HG03175 (cell line): ENCODE measurements around the gene MGAT5B.
"Not testable (repeated sequence)": the region's sequence is repeated elsewhere in the genome, so short reads cannot be mapped to it uniquely, and the experiment has no call there.

Experiments
- ATAC-seq: cut with Tn5 transposase; IDR thresholded peaks from one replicate; pipeline ENCODE4 v1.9.1; 2021; ENCODE audit warnings: mild to moderate bottlenecking, moderate library complexity; ENCODE audit not compliant: unreplicated experiment

MGAT5B gene

DNA sequence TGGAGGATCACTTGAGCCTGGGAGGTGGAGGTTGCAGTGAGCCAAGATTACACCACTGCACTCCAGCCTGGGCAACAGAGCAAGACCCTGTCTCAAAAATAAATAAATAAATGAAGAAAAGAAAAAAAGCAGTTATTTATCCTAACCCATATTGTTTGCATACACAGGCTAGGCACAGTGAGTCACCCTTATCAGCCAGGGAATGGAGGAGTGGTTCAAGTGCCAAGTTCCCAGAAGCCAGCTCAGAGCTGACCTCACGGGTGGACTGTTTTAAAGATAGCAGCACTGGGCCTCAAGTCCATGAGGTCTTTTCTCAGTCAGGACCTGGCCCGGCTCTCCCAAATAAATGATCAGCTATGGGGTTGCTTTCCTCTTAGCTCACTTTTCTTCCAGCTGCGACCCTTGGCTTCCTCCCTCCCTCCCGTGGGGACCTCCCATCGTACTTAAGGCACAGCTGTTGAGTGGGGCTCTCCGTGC, 22.6 kb upstream of the MGAT5B start:
- ATAC-seq, result no peak

DNA sequence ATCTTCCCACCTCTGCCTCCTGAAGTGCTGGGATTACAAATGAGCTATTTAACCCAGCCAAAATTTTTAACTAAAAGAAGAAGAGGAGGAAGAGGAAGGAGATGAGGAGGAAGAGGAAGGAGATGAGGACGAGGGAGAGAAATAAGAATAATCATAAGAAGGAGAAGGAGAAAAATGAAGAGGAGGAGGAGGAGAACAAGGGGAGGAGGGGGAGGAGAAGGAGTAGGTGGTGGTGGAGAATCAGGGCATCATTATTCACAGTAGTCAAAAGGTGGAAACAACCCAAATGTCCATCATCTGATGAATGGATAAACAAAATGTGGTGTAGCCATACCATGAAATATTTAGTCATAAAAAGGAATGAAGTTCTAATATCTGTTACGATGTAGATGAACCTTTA, 21.2 kb upstream of the MGAT5B start:
- no peak for ATAC-seq

DNA sequence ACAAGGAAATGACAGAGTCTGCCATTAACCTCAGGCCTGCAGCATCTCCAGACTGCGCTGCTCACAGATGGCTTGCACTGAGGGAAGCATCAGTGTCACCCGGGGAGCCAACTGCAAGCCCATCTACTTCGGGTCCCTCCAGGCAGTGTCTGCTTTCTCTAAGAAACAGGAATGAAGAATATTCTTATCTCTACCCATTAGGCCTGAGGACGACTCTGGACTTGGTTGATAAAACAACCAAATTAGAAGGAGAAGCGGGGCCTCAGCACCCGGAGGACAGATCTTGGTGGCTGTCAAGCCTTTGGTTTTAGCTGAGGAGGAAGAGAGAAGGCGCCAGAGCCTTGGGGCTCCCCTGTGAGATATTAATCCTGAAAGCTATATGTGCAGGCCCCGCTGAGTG, 19.5 kb upstream of the MGAT5B start:
- ATAC-seq, result no peak

DNA sequence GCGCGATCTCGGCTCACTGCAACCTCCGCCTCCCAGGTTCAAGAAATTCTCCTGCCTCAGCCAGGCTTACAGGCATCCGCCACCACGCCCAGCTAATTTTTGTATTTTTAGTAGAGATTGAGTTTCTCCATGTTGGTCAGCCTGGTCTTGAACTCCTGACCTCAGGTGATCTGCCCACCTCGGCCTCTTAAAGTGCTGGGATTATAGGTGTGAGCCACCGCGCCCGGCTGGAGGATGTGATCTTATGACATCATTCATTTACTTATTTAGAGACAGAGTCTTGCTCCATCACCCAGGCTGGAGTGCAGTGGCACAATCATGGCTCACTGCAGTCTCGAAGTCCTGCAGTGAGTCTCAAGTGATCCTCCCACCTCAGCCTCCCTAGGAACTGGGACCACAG, 19.0 kb upstream of the MGAT5B start:
- not testable (repeated sequence) for ATAC-seq

DNA sequence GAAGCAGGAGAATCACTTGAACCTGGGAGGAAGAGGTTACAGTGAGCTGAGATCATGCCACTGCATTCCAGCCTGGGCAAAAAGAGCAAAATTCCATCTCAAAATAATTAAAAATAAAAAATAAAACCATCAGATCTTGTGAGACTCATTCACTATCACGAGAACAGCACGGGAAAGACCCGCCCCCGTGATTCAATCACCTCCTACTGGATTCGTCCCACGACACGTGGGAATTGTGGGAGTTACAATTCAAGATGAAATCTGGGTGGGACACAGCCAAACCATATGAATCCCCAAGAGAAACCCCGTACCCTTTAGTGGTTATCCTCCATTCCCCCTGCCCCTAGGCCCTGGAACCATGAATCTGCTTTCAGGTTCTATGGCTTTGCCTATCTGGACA, 15.4 kb upstream of the MGAT5B start:
- ATAC-seq, result no peak

DNA sequence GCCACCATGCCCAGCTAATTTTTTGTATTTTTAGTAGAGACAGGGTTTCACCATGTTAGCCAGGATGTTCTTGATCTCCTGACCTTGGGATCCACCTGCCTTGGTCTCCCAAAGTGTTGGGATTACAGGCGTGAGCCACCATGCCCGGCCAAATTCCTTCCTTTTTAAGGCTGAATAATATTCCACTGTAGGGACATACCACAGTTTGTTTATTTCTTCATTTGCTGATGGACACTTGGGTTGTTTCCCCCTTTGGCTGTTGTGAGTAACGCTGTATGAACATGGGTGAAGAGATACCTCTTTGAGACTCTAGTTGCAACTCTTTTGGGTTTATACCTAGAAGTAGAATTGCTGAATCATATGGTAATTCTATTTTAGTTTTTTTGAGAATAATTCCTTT, 13.1 kb upstream of the MGAT5B start:
- no peak for ATAC-seq

DNA sequence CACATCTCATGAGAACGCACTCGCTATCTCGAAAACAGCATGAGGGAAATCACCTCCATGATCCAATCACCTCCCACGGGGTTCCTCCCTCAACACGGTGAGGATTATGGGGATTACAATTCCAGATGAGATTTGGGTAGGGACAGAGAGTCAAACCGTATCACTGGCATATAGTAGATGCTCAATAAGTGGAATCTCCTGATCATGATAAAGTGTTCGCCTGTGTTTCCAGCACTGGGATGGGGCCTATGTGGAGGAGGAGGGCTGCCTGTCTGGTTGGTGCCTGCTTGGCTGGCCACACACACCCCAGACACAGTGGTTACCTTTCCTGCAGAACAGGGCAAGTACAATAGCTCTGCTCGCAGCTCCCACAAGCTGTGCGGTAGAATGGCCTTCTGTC, 6.1 kb upstream of the MGAT5B start:
- ATAC-seq, result no peak

DNA sequence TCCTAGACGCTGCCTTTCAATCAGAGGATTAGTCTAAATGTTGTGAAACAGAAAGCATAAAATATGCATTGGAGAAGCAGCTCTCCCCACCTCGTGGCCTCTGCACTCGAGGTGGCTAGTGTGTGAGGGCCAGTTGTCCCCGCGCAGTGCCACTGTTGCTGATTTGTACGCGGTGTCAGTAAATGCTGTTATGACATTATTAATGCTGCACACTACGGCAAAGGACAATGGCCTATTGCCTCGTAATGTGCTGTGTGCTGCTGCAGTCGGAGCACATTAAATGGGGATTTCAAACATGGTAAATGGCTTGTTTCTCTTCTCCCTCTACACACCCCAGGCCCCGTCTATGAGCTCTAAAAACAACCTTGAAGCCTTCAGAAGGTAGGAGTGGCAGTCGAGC, 5.7 kb upstream of the MGAT5B start:
- no peak for ATAC-seq

DNA sequence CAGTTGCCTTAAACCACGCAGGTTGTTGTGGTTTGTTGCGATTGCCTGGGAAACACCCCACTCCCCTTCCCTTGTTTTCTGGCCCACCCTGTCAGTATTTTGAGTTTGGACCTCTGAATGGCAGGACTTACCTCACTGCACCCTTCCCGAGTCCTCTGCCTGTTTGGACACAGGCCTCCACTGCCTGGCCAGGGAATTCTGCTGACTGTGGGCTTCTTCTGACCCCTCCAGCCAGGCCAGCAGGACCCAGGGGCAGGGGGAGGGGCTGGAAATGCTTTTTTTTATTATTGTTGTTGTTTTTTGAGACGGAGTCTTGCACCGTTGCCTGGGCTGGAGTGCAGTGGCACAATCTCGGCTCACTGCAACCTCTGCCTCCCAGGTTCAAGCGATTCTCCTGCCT, 4.2 kb upstream of the MGAT5B start:
- ATAC-seq, result no peak

DNA sequence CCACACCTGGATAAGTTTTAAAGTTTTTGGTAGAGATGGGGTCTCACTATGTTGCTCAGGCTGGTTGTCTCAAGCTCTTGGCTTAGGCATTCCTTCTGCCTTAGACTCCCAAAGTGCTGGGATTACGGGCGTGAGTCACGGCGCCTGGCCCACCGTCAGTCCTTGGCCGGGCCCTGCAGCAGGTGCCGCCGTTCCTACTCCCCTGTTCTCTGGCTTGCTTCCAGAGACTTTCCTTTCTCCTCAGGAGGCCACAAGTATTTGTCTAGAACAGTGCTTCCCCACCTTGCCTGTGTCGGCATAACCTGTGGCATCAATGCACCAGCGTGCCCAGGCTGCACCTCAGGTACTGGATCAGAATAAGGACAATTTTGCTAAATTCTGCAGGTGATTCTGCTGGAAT, 3.0 kb upstream of the MGAT5B start:
- no peak for ATAC-seq

DNA sequence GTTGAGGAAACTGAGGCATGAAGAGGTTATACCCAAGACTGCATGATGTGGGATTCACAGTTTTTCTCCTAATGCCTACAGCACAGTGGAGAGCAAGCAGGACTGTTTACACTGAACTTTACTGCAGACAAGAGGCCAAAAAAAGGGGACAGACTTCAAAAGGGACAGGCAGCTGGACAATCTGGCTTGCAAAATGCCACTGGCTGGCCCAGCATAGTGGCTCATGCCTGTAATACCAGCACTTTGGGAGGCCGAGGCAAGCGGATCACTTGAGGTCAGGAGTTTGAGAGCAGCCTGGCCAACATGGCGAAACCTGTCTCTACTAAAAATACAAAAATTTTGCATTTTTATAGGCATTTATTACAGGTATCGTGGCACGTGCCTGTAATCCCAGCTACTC, 2.0 kb upstream of the MGAT5B start:
- ATAC-seq, result no peak

DNA sequence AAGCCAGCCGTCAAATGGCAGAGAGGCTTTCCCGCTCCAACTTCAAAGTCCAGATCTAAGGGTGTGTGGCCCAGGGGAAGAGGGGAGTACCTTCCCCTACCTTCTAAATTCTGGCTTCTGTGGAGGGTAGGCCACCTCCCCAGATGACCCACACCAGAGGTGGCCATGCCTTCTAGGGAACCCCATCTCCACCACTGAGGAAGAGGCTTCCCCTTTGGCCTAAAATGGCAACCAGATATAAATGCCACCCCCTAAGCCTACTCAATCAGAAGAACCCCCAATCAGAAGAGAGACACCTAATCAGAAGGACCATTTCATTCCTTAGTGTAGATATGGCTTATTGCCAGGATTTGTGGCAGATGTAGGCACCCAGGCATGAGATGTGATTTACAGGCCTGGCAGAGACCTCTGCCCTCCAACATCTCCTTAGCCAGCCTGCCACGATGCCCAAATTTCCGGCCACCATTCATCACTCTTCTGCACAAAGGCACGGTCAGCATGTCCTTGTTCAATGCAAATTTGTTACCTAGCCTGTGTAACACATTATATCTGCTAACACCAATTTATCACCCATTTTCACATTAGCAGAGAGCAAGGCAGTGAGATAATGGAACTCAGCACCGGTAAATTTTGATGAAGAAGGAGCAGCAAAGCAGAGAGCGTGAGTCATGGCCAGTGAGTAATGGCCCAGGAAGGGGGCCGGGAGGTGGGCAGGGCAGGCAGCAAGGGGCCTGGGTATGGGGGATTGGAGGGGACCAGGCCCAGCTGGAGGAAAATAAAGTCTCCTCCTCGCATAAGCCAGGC, 1.2 kb upstream of the MGAT5B start:
- ATAC-seq, result no peak

DNA sequence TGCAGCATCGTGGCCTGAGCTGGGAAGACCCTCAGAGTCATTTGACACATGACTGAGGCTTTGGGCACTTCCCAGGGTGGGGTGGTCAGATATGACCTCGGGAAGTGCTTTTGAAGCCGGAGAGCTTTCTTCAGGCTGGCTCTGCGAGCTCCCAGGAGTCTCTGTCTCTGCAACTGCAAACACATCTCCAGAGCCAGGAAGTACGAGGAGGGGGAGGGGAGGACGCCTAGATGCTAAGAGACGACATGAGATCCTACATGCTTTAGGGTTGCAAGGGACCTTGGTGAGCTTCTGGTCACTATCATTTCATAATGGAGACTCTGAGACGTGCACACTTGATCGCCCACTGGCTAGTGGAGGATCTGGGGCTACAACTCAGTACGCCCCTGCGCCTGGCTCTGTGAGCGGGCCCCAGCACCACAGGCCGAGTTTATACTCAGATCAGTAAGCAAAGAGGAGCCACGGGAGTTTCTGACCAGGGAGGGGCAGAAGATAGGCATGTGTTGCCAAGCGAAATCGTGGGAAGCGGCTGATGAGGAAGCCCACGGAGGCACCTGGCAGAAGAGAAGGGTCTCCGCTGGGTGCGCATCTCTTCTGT, 527 bp upstream of the MGAT5B start:
- no peak for ATAC-seq

DNA sequence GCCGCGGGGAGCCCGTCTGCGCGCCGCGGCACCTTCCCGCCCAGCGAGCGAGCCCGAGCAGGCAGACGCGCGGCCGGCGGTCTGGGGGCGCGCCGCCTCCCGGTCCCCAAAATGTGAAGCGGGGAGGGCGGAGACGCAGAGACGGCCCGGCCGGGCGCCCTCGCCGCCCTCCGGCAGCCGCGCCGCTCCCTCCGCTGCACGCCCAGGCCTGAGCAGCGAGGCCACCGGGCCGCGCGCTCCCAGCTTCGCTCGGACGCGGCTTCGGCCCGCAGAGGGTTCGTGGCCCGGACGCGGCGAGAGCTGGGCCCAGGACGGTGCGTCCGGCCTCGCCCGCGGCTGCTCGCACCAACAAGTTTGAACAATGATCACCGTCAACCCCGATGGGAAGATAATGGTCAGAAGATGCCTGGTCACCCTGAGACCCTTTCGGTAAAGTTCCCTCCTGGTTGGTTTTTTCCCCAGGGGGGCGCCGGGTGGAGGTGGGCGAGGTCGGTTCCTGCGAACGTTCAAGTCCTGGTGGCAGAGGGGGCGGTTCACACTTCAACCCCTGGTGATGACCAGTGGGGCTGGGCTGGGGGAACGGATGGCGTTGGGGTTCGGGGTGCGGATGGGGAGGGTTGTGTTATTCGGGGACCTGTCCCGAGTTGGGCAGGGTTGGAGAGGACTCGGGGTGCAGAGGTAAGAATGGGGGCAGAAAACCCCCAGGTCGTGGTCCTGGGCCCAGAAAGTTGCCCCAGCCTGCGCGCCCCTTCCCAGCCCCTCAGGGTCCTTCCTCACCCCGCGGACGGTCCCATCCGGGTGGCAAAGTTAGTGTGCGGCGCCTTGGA, 678 bp downstream of the MGAT5B start:
- ATAC-seq, result no peak

DNA sequence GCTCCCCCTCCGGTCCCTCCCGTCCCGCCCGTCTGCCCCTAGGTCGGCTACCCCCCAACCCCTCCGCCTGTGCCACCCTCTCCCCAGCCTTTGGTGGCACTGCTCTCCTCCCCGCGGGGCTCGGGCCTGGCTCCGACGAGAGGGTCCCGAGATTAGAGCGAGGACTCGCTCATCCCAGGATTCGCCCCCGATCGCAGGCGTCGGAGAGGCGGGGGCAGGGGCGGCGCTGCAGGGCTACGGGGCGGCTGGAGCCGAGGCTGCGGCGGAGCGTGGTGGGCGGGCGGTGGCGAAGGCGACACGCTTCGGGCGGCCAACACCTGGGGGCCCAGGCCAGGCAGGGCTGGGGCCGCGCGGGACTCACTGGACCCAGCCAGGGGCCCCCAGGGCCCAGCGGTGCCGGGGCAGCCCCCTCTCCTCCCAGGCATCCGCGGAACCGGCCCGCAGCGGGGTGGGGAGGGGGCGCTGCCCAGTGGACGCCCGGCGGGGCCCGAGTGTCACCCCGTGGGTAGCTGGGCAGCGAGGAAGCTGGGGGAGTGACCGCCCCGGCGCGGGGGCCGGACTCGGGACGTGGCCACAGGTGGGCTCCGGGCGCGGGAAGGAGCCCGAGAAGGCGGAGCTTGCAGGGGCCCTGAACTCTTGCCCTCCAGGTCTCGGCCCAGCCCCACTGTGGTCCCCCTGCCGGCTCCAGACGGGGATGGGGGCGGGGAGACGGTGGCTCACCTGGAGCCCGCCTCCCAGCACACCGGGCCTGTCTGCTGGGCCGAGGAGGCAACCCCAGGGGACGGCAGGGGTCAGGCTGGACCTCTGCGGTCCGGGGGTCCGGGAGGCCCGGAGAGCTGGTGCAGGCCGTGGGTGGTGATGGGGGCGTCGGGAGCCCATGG, 1.5 kb downstream of the MGAT5B start:
- ATAC-seq, result no peak

DNA sequence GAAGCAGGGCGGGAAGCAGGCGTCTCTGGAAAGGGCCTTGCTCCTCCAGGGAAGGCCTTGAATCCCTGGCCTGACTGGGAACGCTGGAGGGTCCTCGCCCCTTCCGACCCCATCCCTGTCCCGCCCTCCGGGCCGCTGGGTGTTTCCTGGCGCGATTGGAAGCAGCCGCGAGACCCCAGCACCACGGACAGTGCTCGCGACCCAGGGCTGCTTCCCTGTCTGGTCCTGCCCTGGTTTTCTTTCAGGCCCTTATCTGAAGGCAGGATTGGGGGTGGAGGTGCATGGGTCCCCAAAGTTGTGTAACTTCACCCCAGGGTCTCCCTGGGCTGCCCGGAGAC, 2.1 kb downstream of the MGAT5B start:
- no peak for ATAC-seq

DNA sequence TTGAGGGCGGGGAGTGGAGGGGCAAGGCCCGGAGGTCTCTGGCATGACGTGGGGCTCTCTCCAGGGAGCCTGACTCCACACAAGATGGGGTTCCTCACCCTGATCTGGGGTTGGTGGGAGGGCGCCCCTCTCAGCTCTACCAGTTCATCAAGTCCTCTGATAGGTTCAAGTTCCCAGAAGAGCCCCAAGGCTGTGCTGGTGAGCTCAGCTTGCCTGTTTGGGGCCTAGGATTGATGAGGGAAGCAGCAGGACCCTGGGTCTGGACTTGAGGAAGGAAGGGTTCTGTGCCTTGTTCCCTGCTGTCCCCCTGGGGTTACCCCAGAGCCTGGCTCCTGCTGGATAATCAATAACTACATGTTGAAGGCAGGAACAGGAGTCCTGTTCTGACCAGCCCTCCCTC, 3.5 kb downstream of the MGAT5B start:
- no peak for ATAC-seq

DNA sequence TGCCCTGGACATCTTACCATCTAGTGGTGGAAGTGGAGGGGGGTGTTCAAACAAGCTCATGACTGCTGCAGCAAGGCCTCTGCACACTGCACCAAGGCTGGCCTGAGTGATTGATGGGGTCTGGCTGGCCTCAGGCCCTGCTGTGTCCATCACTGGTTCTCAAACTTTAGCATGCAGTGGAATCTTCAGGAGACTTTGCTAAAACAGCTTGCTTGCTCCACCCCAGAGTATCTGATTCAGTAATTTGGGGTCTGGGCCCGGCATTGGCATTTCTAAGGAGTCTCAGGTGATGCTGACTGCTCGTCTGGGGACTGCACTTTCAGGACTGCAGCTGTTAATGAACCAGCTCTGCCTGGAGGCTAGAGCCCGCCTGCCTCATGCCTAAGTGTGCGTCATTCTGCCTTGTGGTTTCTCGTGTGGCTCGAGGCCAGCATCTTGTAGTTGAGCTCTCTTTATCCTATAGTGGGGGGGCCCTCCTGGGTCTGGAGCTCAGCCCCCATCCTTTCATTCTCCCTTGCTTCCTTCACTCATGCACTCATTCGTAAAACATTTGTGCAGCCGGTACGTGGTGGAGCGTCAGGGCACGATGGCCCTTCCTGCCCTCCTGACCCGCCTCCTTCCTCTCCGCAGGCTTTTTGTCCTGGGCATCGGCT, 4.1 kb downstream of the MGAT5B start:
- no peak for ATAC-seq

DNA sequence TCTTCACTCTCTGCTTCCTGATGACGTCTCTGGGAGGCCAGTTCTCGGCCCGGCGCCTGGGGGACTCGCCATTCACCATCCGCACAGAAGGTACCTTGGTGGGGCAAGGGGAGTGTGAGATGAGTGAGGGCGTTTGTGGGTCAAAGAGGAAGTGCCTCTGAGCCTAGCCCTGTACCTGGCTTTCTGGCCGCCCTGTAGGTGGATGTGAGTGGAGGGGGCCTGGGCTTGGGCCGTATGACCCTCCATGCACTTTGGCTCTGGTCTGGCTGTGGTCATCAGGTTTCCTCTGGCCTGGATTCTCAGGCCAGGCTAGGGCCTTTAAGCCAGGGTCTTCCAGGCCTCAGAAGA, 4.6 kb downstream of the MGAT5B start:
- ATAC-seq, result no peak

DNA sequence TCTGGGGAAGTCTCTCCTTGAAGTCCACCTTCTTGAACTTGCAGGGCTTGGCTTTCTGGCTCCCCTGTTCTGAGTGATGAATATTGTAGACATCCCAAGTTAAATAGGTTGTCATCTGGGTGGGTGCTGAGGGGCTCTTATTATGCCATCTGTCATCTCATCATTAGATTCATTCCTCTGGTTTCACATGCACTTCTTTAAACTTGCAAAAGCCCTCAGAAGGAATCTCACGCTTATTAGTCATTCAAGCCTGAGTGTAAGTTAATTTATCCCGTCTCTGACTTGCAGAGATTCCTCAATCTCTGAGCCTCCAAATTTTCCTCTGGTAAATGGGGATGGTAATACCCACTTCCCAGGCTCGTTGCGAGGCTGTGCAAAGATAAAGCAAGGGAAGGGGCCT, 5.7 kb downstream of the MGAT5B start:
- ATAC-seq, result no peak

DNA sequence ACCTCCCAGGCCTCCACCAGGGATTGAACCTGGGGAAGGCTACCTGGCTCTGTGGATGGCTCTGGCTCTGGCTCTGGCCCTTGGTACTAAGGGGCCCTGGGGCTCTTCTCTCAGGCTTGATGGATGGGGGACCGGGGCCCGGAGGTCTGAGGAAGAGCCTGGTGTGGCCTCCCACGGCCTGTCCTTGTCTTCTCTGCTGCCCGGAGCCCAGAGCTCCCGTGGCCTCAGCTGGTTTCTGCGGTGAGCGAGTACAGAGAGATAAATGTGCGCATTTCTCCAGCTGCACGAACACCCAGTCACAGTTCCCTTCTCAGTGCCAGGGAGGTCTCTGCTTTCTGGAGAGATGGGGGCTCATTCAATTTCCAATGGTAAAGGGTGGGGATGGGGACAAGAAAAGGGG, 9.2 kb downstream of the MGAT5B start:
- ATAC-seq, result no peak
